T-helper 1 cell (primary cell): ENCODE measurements around the gene SORCS3.

Experiments used
- DNase-seq, 5 donors: peaks; one replicate each; pipeline ENCODE4 v3.0.0-alpha.2; 2012 to 2020

The SORCS3 gene

DNA sequence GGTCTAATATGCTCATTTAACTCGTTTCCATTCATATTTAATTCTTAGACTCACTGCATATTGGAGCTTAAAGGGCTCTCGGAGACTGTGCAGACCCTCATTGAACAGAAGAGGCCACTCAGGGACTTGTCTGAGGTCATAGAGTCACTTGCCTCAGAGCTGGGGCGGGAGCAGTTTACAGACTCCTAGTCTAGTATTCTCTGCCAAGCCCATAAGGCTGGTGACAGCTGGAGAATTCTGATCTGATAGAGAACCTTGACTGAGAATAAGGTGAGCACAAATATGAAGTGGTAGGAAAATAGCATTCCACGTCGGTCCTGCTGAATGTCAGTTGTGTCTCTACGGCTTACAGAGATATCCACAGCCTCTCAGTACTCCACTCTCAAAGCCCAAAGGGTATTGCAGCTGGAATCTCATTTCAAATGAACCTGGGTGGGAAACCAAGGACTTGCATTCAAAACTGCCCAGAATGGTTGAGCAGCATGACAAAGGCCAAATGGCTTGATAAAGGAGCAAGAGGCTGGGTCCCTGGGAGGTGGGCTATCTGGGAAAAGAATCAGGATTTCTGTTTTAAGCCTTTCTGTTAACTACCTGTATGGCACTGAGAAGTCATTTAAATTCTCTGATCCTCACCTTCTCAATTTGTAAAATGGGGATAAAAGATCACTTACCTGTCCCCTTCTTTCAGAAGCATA is 283.2 kb downstream of the SORCS3 start:
- no peak for DNase-seq

DNA sequence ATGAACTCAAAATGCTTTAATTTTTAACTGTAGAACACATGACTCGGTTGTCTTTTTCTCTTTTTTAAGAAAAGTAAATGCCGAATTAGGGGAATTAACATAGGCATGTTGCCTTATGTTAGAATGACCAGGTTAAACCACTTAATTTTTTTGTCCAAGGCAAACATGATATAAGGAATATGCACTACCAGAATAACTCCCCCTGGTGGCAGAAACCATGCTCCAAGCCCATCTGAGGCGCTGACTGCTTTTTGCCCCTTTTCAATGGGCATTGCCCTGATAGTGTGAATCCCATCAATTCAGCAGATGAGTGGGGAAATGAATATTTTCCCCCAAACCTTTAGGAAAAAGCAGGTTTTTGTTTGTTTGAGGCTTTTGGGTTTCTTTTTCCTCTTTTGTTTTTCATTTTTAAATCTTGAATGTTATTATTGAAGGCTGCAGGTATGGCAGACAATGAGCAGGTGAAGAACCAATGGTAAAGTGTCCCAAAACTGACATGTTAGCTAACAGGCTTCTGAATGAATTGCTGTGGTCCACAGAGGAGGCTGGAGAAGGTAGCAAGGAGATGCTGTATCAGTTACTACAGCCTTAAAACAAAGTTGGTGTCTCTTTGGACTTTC is 284.3 kb downstream of the SORCS3 start:
- peak in 2 of 5 donors; percentile 3 to 4 for DNase-seq

DNA sequence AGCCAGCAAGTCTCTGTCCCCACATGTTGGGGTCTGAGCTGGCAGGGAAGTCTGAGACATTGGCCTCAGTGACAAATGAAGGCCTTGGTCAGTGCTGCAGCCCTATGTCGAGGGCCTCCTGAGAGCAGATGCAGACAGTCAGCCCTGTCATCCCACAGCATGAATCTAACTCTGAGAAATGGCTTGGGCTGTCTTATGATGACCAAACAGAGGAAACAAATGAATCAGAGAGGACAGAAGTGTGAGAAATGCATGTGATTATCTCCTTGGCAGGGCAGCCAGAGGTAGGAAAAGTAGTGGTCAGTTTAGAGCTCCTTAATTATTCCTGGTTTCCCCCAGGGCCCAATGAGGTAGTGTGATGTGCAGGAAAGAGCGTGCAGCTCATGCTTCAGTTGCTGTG is 287.6 kb downstream of the SORCS3 start:
- DNase-seq: no peak

DNA sequence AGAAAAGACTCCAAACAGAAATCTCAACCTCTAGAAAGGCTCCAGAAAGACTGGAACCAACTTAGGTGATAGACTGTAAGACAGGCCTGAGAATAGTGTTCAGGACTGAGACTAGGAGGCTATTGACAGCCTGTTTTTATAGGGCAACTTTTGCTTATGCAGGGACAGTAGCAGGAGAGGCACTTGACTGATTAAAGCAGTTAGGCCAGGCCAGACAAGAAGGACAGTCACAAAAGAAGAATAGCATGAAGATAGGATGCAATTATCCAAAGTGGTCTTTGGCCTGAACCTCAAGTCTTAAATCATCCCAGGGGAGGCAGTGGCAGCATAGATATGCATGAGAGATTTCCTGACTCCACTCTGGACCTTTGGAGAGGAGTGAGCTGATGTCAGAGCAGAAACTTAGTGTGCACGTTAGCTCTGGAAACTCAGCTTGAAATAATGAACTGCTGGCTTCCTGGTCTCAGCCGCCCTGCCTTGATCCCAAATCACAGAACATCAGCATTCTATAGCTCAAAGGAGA is 290.6 kb downstream of the SORCS3 start:
- DNase-seq: no peak

DNA sequence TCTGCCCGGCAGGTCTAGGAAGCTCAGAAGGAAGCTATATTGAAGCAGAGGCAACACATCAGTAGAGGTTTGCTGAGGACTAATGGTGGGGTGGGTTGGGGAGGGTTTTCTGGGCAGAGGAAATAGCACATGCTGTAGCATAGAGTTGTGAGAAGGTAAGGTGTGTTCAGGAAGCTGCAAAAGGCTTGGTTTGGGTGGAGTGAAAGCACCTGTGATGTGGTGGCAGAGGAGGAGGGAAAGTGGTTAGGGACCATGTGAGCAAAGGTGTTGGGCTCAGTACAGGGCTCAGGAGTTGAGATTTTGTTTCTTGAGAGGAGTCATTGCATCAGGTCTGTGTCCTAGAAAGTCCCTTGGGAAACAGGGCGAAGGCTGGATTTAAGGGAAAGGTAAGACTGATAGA is 294.6 kb downstream of the SORCS3 start:
- DNase-seq: no peak

DNA sequence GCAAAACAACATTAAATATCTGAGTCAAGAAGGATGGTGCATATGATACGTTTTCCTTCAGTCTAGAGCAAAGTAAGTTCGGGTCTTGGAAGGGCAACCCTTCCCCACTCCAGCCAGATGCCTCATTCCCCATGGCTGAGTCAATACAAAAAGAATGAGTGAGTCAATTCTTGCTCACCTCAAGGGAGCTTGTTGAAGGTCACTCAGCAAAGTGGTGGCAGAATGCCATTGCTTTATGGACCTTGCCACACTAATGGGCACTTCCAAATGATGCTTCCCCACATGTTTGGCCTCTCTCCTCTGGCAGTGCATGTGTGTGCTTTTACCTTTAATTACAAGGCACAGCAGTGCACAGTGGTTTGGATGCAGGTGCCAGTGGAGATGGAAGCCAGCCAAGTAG is 296.5 kb downstream of the SORCS3 start:
- no peak for DNase-seq

DNA sequence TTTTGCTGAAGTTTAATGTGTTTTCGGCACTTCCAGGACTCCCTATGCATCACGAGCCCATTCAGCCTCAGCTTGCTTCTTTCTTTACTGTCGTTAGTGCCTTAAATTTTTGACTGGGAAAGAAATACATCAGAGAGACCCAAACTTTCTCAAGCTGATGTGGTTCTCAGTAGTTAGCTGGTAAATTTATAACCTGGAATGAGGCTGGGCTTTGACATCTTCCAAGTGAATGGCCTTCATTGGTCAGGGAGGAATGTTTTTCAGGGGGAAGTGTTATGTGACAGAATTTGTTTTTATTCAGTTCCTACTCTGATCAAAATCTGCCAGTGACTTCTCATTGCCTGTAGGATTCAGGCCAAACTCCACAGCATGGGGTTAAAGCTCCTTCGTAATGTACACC is 296.9 kb downstream of the SORCS3 start:
- DNase-seq: no peak

DNA sequence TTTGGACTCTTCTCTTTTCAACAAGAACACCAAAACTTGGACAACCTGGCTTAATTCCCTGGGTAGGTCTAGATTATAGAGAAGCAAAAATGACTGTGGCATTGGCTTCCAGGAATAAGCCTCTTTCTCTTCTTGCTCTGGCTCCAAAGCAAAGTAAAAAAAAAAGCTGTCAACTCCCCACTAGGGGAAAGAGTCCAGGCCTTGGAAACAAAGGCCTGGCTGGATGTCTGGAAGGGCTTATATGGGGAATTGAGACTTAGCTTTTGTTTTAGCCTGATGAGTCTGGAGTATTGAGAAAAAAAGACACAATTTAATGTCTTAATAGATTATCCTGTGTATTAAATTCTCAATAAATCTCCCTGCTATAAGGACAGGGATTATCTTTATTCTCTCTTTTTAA is 300.6 kb downstream of the SORCS3 start:
- no peak for DNase-seq

DNA sequence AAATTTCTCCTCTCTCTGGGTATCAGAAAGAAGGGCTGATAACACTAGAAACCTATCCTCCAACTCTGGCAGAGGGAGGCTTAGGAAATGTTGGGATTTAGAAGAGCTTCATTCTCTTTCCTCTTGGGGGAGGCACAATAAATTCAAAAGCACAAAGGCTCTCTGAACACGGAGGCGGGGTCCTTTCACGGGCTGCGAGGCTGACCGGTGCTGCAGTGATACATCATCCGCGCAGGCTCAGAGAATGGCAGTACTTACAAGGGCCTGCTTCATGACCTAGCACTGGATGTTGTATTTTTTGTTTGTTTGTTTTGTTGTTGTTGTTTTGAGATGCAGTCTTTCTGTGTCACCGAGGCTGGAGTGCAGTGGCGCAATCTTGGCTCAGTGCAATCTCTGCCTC is 306.2 kb downstream of the SORCS3 start:
- no peak for DNase-seq

DNA sequence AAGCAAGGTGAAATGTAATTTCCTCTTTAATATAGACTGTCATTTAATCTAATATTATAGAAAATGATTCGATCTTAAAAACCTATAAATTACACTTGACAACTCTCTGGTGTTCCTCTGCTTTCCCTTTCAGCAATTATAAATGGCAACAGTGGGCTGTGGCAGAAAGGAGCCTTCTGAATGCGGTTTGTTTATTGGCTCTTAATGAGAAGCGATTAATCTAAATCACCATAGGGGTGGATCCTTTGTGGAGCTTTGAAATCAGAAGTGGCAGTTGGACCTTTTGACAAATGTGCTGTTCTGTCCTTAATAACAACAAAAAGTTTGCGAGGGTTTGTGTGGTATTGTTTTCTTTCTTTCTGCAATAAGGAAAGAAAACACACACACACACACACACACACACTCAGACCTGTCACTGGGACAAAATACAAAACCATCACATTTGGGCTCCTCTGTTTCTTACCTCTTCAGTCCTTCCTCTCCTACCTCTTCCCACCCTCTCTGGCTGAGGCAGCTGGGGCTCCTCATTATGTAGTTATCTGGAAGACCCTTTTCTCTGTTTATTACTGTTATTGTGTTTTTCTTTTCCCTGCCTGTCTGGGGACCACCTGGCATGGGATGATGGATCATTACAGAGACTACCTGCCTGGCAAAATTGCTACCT is 316.2 kb downstream of the SORCS3 start:
- DNase-seq: no peak

DNA sequence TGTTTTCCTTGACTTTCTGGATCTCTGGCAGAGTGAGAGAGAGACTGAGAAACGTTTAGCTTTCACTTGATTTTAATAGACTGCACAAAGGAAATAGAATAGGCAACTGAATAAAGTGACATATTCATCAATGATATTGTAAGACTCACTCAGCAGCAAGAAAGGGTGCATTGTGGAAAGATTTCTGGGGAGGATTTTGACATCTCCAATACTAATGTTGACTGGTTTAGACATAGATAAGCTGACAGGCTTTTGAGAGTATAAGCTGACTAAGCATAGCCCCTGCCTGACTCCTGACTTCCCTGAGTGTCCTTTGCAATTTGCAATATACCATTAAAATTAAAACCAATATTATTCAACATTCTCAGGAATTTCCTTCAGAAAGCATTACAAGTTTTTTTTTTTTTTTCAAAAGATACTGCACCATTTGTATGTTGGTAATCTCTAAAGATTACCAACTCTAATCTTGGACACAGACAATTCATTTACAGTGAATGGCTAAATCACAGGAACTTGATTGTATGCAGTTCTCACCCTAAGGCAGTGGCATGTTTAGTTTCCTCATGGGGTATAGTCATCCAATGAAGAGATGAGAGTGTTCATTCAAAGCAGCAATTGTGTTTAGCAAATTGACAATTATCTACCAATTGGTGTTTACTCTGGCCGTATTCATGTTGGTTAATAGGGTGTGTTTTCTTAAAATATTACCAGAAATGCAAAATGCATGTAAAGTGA is 325.6 kb downstream of the SORCS3 start:
- DNase-seq: no peak

DNA sequence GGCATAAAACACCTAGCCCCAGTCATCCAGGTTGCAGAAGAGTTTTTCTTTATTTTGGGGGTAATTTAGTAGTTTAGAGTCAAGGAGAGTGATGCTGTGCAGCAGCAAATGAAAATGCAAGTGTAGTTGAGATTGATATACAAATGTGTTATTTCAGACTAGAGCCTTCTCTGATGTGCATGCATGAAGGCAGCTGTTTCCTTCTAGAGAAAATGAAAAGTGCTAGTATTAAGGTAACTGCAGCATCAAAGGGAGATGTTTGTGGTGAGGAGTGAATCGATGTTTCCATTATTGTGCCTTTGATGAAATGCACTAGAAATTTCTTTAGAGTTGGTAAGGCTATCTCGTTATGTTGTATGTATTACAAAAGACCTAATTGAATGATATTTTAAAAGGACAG is 339.3 kb downstream of the SORCS3 start:
- DNase-seq: no peak

DNA sequence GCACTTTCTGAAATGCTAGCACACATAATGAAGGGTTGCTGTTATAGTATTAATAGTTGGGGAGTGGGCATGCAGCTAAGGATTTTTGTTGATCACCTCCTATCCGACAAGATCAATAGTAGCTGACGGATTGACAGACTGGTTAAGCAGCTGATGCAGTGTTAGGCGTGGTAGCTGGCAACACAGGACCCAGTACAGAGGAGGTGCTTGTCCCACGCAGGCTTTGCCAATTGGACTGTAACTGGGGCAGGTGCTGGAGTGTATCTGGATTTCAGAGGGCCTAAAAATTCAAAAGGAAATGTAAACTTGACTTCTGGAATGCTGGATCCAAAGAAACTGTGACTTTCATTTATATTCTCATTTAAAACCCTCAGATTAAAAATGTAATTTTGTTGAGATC is 340.9 kb downstream of the SORCS3 start:
- no peak for DNase-seq

DNA sequence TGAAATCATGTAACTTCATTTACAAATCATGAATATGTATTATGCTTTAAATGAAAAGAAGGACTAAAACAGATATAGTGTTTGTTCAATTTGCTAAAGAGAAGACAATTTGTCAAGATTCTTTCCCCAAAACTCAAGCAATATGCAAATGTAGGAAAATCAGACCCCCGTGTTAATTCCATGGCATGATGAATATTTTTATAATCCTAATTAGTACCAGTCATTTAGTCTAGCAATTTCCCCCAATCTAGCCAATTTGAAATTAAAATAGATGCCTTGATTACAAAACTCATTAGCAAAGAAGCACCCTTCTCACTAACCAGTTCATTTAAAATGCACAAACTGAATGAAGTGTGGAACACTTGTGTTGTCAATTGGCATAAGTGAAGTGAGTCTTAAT is 347.6 kb downstream of the SORCS3 start:
- DNase-seq: no peak

DNA sequence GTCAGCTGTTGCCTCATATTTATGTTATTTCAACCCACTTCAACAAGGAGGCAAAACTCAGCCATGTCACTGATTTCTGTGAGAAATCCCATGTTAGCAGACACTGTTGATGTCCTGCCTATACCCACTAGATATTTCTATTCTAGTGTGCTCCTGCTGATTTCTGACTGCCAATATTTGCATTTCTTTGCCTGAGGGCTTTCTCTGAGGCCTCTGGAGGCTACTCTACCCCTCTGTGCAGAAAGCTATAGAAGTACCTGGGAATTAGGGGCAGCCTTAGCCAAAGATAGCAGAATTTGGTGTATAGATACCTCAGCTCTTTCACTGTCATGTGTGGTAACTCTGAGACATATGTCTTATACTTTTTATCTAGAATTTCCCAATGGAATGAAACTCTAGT is 348.8 kb downstream of the SORCS3 start:
- no peak for DNase-seq

DNA sequence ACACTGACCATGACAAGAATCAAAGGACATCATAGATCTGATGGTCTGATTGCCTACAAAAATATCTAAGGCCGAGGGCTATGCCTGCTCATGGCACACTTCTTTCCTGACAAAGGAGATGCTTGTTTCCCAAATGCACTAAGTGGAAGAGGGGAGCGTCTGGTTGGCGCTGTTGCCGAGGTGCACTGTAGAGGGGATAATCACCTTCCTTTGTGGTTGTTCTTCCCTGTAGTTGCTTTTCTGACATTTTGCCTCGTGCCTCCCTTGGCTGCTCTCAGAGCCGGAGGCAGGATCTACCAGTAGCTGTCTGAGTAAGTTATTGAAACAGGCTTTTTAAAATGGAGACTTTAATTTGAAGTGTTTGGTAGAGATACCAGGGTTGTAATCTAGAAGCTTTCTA is 352.0 kb downstream of the SORCS3 start:
- no peak for DNase-seq

DNA sequence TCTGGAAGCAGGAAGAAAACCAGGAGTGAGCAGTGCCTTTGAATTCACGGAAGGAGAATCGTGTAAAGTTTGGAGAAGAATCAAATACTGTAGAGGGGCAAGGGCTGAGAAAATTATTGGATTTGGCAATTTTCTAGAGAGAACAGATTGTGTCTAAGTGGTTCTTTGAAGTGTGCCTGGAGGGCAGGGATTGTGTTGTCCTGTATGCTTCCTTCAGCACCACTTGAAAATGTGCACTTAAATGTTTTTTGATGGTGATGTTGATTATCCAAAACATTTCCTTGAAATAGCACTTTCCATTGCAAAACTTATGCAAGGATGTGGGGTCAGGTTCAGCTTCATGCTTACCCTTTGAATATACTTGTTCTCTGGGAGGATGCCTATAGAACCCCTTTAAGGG is 360.2 kb downstream of the SORCS3 start:
- DNase-seq: no peak

DNA sequence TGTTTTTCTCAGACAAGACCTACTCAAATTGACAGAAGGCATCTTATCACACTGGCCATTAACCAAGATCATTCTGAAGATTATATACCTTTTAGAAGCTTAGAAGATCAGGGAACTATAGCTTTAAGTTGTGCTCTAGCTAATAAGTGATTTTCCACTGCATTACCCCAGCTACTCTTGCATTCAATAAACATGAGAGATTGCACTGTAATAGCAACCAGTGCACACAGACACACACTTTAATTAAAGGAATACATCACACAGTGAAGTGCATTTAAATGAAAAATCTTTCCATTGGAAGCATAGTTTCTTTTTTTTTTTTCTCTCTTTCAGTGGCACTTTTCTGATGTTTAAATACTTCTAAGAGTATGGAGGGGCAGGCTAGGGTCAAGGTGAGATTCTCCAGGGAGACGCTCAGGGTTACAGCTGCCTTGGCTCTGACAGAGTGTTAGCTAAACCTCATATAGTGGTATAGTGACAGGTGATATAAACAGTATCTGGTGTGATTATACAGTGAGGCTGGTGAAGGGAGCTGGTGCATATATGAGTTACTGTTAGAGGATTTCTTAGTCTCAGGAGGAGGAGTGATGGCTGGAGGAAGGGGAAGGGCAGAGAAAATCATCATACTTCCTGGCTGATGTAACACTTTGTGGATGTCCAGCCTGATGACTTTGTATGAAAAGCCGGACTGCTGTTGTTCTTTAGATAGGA is 369.5 kb downstream of the SORCS3 start:
- DNase-seq: no peak

DNA sequence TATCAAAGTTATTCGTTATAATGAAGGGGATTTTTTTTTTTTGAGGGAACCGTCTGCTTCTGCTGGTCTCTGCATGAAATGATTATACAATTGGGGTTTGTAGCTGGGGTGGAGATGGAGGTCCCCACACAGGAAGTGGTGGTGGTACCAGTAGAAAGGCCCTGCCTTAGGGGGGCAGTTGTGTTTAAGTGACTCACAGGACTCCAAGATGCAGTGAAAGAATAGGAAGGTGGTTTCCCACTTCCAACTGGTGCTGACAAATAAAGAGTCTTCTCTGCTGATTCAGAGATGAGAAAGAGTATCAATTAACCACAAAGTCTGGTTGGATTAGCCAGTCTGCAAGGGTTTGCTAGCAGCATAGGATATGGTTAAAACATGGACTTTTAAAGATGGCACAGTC is 376.0 kb downstream of the SORCS3 start:
- DNase-seq: peak in 1 of 5 donors; percentile 1

DNA sequence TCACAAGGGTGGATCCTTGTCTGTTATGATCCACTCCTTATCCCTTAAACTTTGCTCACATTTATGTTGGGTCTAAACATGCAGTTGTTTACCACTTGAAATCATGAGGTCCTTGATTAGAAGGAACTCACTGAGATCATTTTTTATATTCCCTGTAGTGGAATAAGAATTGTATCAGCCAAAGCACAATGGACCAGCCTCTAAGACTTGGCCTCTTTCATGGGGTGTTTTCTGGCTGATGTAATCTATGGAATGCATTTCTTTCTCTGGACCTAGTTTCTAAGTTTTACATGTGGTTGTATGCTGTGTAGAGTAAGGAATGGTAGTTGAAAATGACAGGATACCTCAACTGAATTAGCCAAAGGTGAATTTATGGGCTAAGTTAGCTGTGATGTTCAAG is 376.6 kb downstream of the SORCS3 start:
- DNase-seq: no peak

DNA sequence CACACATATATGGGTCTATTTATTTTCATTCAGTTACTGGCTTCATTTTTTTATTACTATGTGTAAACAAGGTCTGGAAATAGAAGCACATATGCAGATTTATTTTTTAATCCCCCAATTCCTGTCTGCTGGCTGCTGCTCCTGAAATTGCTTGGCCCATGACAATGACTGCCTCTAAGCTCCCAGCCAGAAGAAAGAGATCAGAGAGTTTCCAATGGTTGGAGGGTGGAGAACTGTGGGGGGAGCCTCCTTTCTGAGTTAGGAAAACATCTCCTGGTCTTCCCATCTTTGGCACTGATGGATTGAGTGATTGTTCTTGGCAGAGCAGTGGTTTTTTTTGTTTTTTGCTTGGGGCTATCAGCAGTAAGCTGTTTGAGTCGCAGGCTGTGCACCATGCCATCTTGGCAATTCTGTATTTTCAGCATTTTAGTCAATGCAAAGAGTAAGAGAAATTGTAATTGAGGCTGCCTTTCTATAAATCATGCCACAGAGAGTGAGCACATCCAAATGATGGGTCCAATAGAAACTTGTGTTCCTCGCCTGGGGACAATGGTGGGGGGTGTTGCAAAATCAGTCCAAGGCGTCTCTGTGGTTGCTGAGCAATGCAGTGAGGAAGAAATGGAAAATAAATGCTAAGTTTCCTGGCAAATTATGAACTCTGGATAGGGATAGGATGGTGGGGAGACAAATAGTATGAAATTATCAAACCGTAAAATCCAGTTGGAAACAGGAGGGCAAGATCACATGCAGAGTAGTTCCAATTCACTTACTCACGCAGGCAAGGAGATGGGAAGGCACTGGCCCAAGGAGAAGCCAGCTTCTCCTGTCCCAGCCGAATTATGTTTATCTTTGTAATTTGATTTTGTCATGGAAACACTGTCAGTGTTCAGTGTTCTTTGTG is 382.4 kb downstream of the SORCS3 start:
- DNase-seq: no peak

DNA sequence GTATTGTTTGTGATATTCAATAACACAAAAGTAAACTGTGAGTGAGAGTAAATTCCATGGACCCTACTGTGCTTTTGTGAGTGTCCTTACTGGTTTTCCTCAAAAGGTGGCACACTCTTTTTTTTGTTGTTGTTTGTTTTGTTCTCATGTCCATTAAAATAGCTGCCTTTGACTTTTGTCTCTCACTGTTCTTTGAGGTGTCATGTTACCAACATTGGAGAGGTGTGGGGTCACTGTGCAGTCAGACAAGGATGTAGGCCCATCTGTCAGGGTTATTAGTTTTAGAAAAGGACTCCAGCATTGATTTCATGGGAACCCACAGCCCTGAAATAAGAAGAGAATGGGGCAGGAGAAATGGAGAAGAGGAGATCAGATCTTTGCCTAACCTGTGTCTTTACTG is 383.1 kb downstream of the SORCS3 start:
- DNase-seq: no peak
